PC-9 (cell line): ENCODE data around the gene WIPI1. TPM values are rescaled to one million over a fixed set of nuclear protein-coding genes. Genes with fewer than 3 reads are reported as not detected.

ENCODE experiments used
- BruUV-seq: library from RNA; stranded (reverse); fragments of 400-500 nt; replicated peaks from 2 replicates; lab custom pipeline; 2021; lab: Mats Ljungman, UMichigan
- CTCF ChIA-PET: fragments of 300-600 bp; sonication (Branson Sonifier 250); formaldehyde crosslinking; loops from one replicate; lab custom pipeline; 2022; ENCODE audit warnings: antibody characterized with exemption; lab: Charles Lee
- POLR2A ChIA-PET: fragments of 300-600 bp; sonication (Branson Sonifier 250); formaldehyde crosslinking; loops from one replicate; lab custom pipeline; 2022; ENCODE audit warnings: antibody characterized with exemption; ENCODE audit not compliant: unreplicated experiment; lab: Charles Lee
- DNase-seq, 2 experiments: peaks; one replicate each; pipeline versions ENCODE4 v3.0.0 to v3.0.0-alpha.2; 2015 to 2022; ENCODE audit warnings: mixed read lengths in 1 of 2
- H2AFZ ChIP-seq: fragments of 200-600 bp; sonication (generic); 2 replicates; pipeline ENCODE4 v1.8.1; 2017; ENCODE audit warnings: antibody characterized with exemption
- H3F3A ChIP-seq: fragments of 200-600 bp; sonication (generic); 2 replicates; pipeline ENCODE4 v1.8.1; 2017; ENCODE audit warnings: antibody characterized with exemption, mild to moderate bottlenecking, low read depth; ENCODE audit not compliant: insufficient read depth
- H3K27ac ChIP-seq: fragments of 200-600 bp; sonication (generic); 2 replicates; pipeline ENCODE4 v1.6.1; 2016; ENCODE audit warnings: mixed run types
- H3K27me3 ChIP-seq: fragments of 200-600 bp; sonication (generic); 2 replicates; pipeline ENCODE4 v1.6.1; 2016; ENCODE audit warnings: low read depth, mixed run types; ENCODE audit not compliant: insufficient read depth
- H3K36me3 ChIP-seq: fragments of 200-600 bp; sonication (generic); 2 replicates; pipeline ENCODE4 v1.6.1; 2016; ENCODE audit warnings: low read depth, mixed run types
- H3K4me1 ChIP-seq: fragments of 200-600 bp; sonication (generic); replicated peaks from 2 replicates; pipeline ENCODE4 v1.6.1; 2016; ENCODE audit warnings: mixed run types; ENCODE audit not compliant: insufficient read depth
- H3K4me2 ChIP-seq: fragments of 200-600 bp; sonication (generic); 2 replicates; pipeline ENCODE4 v1.6.1; 2017; ENCODE audit warnings: mixed run types
- H3K4me3 ChIP-seq: fragments of 200-600 bp; sonication (generic); 2 replicates; pipeline ENCODE4 v1.6.1; 2016; ENCODE audit warnings: mixed run types
- H3K79me2 ChIP-seq: fragments of 200-600 bp; sonication (generic); 2 replicates; pipeline ENCODE4 v1.6.1; 2017; ENCODE audit warnings: low read depth, mixed run types
- H3K9me2 ChIP-seq: fragments of 200-600 bp; sonication (generic); 2 replicates; pipeline ENCODE4 v1.8.1; 2017; ENCODE audit warnings: mild to moderate bottlenecking; ENCODE audit not compliant: insufficient read depth
- H3K9me3 ChIP-seq: fragments of 200-600 bp; sonication (generic); 2 replicates; pipeline ENCODE4 v1.8.1; 2016; ENCODE audit warnings: low read depth; ENCODE audit not compliant: insufficient read depth
- H4K20me1 ChIP-seq: fragments of 200-600 bp; sonication (generic); 2 replicates; pipeline ENCODE4 v1.8.1; 2017; ENCODE audit not compliant: insufficient read depth
- CTCF ChIP-seq: fragments of 200-600 bp; sonication (generic); conservative IDR thresholded peaks from 2 replicates; pipeline ENCODE4 v1.6.1; 2017; ENCODE audit warnings: mixed run types, antibody characterized with exemption, mild to moderate bottlenecking, moderate library complexity
- EZH2 ChIP-seq: fragments of 200-600 bp; sonication (generic); IDR thresholded peaks from 2 replicates; pipeline ENCODE4 v1.8.0; 2017; ENCODE audit warnings: antibody characterized with exemption, low read depth
- intact Hi-C: fragments of 100-400 bp; cut with micrococcal nuclease; formaldehyde crosslinking; loops from one replicate; pipeline ENCODE4 v1.10.0; 2022; ENCODE audit not compliant: unreplicated experiment
- total RNA-seq: library from RNA; stranded (reverse); gene quantifications from 2 replicates; pipeline ENCODE4 v1.2.3, GENCODE V29; 2021

WIPI1 gene
- total RNA-seq, 1 experiment from 2014 or later, result 11.2 TPM

- no peak for DNase-seq
- Histone ChIP-seq H3K9me2 (no peaks in the 10 kb centered on the region), H3K27ac (no peak overlapping the region), H3K4me2 (no peak overlapping the region), H3F3A (no peaks in the 10 kb centered on the region), H3K9me3 (no peaks in the 10 kb centered on the region), H3K36me3 (no peaks in the 10 kb centered on the region), H2AFZ (no peak overlapping the region), H4K20me1 (no peaks in the 10 kb centered on the region), H3K4me1 (no peaks in the 10 kb centered on the region), H3K27me3 (no peaks in the 10 kb centered on the region), H3K4me3 (no peak overlapping the region), H3K79me2 (no peaks in the 10 kb centered on the region)
- ChIA-PET POLR2A (no interaction called here), CTCF (interaction anchor here (0.6 to 0.7 kb wide), 2 partner anchors 170 to 790 kb away, joined by 4 to 11 read pairs; no protein-coding TSS in a partner anchor)
- no TSS peak for BruUV-seq
- intact Hi-C loops, result no loop called here
- no peak for TF ChIP-seq CTCF
- TF ChIP-seq EZH2, result no peak
Observed at GRCh38 chr17:68390888-68391545, 66.3 kb downstream of the WIPI1 start.

- POLR2A ChIA-PET, result no interaction called here
- H2AFZ ChIP-seq, result no peak overlapping the region
- BruUV-seq, result no TSS peak
Observed at GRCh38 chr17:68389041-68389440, 68.3 kb downstream of the WIPI1 start.

GRCh38 chr17:68387435-68388218 lies 69.7 kb downstream of the WIPI1 start:
- Histone ChIP-seq H3K27me3 (no peaks in the 10 kb centered on the region), H3K4me3 (no peak overlapping the region), H3K9me3 (no peaks in the 10 kb centered on the region), H3K4me1 (peaks cover under 1% of the 10 kb centered on the region; the same call in 1 of the 2 replicates), H2AFZ (no peak overlapping the region), H4K20me1 (no peaks in the 10 kb centered on the region), H3K36me3 (no peaks in the 10 kb centered on the region), H3K79me2 (no peaks in the 10 kb centered on the region), H3F3A (no peaks in the 10 kb centered on the region), H3K9me2 (no peaks in the 10 kb centered on the region), H3K4me2 (no peak overlapping the region), H3K27ac (no peak overlapping the region)
- POLR2A ChIA-PET, result no interaction called here
- no TSS peak for BruUV-seq
- intact Hi-C loops, result no loop called here
- CTCF ChIA-PET, result no interaction called here
- TF ChIP-seq EZH2 (no peak), CTCF (no peak)
- DNase-seq, result no peak

More at GRCh38 chr17:68389041-68389440, 68.3 kb downstream of the WIPI1 start:
- TF ChIP-seq EZH2 (no peak), CTCF (no peak)
- no peaks in the 10 kb centered on the region for H3F3A ChIP-seq
- no peaks in the 10 kb centered on the region for H3K4me1 ChIP-seq
- no peaks in the 10 kb centered on the region for H3K79me2 ChIP-seq
- no peaks in the 10 kb centered on the region for H3K9me2 ChIP-seq
- no peak overlapping the region for H3K27ac ChIP-seq
- no peak overlapping the region for H3K4me3 ChIP-seq
- no peak for DNase-seq
- H3K9me3 ChIP-seq, result no peaks in the 10 kb centered on the region
- no peak overlapping the region for H3K4me2 ChIP-seq
- H4K20me1 ChIP-seq, result no peaks in the 10 kb centered on the region
- CTCF ChIA-PET, result no interaction called here
- no peaks in the 10 kb centered on the region for H3K27me3 ChIP-seq
- intact Hi-C loops, result no loop called here
- H3K36me3 ChIP-seq, result no peaks in the 10 kb centered on the region
